ENCODE data around the gene NXF1.
"Not testable (repeated sequence)": the region's sequence is repeated elsewhere in the genome, so short reads cannot be mapped to it uniquely, and the experiment has no call there.

NXF1 gene

DNA sequence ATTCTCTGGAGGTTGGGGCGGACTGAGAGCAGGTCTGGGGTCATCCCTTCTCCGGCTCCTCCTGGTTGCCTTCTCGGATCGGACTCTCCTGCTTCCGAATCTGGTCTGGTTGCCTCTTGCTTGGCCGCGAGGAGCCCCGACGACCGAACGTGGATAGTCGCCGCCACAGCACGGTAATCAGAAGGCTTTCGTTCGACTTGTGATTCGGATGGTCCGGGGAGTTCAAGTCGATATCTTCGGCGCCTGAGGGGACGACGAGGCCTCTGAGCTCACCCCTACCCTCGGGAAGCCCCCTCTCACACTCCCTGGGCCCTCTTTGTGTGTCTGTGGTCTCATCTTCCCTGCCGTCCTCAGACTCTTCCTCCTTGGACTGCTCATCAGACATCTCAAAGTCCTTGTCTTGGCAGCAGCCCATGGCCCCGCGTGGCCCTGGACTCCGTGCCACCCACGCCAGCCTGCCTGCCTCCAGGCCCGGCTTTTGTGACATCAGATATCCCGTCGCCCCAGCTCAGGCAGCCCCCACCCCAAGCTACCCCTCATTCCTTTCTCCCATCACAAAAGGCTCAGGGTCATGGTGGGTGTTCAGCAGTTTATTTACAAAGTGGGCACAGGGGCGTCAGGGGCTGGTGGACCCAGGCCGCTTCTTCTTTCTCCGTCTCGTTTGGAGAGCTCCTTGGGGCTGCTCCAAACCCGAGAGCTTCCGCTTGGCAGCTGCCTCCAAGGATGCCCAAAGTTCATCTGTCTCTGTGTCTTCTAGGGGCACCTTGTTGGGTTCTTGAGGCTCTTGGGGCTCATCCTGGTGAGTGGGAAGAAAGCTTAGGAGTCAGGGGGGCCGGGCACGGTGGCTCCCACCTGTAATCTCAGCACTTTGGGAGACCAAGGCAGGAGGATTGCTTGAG, 27.3 kb upstream of the NXF1 start, which contains the start of gene TEX54:
Gene TEX54 (minus strand): TSS at position 506 of the 899 bp plus-strand sequence.
- DNase-seq, result peak in 1 of 2 experiments; percentile 81

GRCh38 chr11:62831520-62832335, 26.5 kb upstream of the NXF1 start, which contains the start of gene STX5:
TSS of gene STX5 (minus strand) at chr11:62832051. CDS start at chr11:62831243, 808 bp downstream.
- DNase-seq, result peak; percentile 97

- peak; percentile 58 to 71 for DNase-seq
These were observed 25.8 kb upstream of the NXF1 start for GRCh38 chr11:62830904-62831519.

GRCh38 chr11:62828130-62828529, 22.9 kb upstream of the NXF1 start:
- not testable (repeated sequence) for DNase-seq

GRCh38 chr11:62823677-62824076, 18.4 kb upstream of the NXF1 start:
- DNase-seq, result no peak

DNA sequence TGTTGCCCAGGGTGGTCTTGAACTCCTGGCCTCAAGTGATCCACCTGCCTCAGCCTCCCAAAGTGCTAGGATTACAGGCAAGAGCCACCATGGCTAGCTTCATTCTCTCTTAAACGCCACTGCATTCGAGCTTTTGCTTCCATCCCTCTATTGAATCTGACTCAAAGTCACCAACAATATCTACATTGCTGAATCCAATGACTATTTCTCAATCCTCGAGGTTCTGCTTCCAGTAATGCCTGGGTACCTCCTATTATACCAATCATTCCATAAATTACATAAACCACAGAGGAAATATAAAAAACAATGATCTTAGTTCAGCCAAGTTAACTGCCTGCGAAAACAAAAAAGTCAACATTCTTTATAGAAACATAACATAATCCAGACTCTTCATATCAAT, 11.9 kb upstream of the NXF1 start:
- no peak for DNase-seq

DNA sequence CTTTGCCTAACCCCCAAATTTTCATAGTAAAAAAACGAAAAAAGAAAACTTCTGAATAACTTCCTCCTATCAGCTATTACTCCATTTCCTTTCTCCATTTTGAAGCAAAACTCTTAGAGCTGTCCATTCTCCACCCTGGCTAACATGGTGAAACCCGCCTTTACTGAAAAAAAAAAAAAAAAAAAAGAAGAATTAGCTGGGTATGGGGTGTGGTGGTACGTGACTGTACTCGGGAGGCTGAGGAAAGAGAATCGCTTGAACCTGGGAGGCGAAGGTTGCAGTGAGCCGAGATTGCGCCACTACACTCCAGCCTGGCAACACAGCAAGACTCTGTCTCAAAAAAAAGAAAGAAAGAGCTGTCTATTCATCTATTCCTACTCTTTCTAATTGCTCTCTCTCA, 11.3 kb upstream of the NXF1 start:
- no peak for DNase-seq

DNA sequence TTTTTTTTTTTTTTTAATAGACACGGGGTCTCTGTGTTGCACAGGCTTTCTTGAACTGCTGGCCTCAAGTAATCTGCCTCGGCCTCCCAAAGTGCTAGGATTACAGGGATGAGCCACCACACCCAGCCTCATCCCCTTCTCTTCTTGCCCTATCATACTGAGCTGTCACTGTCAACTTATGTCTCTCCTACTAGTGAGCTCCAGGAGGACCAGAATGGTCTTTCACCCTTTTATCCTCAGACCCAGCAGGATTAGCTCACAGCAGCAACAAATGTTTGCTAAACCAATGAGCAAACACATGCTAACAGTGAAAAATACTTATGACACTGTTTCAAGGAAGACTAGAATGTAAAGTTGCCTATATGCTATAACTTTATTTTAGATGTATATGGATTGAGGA, 6.4 kb upstream of the NXF1 start:
- no peak for DNase-seq

DNA sequence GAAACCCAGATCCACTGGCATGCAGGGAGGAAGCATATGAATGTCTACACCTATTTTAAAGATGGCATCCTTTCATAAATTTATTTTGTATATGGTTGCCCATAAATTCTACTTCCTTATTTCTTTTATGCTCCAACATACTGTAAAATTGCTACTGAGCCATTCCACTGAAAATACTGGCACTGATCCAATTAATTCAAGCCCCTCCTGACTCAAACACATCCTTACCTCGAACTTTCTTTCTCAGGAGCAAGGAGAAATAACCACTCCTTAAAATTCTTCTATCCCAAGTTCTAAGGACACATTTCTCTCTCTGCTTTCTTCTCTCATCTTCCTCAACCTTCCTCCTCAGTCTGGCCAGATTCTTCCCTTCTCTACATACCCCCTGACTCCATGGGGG, 5.5 kb upstream of the NXF1 start:
- DNase-seq, result peak in 1 of 2 experiments; percentile 17

DNA sequence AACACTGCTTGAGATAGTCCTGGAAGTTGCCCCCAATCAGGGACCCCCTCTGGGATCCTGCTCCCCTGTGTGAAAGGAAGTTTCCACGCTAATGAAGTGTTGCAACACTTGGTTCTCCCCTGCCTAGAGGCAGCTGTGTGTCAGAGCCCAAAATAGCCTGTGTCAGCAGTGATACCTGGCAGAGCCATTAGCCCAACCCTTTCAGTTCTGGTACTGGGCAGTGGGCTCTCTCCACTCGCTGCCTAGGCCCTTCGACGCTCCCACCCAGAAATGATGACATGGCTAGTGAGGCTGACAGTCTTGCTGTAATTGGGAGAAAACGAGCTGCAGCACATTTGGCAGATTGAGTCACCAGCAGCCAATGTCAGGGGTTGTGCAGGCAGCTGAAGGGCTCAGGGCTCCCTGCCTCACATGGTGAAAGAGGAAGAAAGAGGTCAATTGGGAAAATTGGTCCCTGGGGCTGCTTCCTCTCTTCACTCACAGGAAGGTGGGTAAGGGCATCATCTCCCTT, 1.4 kb upstream of the NXF1 start:
- DNase-seq, result peak; percentile 70 to 80

DNA sequence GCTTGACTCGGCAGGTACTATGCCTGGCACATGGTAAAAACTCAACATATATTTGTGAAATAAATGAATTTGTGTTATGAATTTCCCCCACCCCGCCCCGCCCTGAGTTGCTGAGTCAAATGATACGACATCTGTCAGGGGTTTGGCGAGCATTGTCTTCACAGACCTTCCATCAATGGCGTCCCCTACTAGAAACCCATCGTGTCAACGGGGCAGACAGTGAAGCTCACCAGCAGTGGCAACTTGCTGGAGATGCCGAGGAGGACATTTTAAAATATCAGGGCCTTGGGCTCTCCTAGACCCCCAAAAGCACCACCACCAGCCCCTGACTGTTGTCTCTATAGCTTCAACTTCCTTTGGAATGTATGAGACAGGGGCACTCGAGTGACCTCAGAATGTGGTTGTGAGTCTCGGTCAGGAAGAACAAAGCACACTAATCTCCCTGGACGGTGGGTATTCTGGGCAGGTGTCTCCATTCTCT, 761 bp upstream of the NXF1 start:
- peak in 1 of 2 experiments; percentile 37 for DNase-seq

- DNase-seq, result peak in 1 of 2 experiments; percentile 38
These were observed 747 bp downstream of the NXF1 start for GRCh38 chr11:62804310-62805075.

DNA sequence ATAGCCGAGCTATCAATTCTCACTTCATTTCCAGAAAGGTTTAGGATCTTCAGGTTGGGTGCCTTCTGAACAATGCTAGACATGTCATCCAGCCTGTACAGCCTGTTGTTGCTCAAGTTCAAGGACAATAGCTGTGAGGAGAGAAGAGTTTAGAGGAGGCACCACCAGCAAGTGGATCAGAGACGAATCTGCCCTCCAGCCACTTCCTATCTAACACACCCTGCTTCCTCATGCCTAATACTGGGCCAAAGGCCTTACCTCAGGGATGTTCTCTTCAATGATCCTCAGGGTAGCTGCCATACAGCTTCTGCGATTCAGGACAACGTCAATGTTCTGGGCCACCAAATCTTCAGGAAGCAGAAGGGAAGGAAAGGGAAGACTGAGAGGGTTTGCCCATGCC, 4.2 kb downstream of the NXF1 start:
- no peak for DNase-seq

GRCh38 chr11:62799486-62799885, 5.8 kb downstream of the NXF1 start:
- no peak for DNase-seq

DNA sequence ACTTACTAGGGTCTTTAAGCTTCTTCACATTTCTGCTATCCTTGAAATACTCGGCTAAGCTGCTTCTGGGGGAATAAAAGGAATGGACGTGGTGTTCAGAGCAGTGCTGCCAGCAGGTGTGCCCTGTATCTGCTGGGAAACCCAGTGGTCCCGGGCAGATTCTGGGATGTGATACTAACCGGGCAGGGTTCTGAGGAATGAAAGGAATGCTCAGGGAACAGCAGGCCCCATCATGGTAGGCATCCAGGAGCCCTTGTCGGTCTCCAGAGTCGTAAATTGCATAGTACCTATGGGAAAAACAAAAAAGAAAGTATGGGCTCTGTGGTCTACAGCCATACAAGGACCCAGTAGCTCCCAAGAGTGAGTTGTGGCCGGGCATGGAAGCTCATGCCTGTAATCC, 9.0 kb downstream of the NXF1 start:
- DNase-seq, result no peak

DNA sequence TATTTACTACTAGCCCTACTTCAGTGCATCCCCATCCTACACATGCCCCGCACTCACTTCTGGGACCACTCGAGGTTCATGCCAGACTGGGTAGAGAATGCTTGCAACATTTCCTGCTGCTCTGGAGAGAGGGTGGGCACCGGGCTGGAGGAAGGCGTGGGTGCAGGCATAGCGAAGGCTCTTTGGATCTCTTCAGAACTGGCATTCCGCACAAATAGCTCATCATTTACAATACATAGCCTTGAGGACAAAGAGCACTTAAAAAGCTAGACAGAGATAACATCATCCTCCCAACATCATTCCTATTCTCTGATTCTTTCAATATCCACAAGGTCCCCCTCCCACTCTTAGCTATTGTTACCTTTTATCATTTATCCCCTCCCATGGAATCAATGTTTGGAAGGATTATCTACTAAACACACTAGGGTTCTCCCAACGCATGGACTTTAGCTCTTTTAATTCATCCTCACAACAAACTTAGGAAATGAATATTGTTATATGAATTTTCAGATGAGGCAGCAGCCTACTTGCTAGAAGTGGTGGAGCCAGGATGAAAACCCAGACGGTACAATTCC, 11.0 kb downstream of the NXF1 start:
- DNase-seq, result no peak

GRCh38 chr11:62792202-62792575, 13.1 kb downstream of the NXF1 start:
- DNase-seq, result no peak

GRCh38 chr11:62791501-62792201, 13.6 kb downstream of the NXF1 start, which contains the start of gene TMEM223:
TSS of gene TMEM223 (minus strand) at chr11:62792006. CDS start at chr11:62791994, 12 bp downstream.
- peak; percentile 83 to 85 for DNase-seq

GRCh38 chr11:62789576-62789975, 15.7 kb downstream of the NXF1 start:
- no peak for DNase-seq

DNA sequence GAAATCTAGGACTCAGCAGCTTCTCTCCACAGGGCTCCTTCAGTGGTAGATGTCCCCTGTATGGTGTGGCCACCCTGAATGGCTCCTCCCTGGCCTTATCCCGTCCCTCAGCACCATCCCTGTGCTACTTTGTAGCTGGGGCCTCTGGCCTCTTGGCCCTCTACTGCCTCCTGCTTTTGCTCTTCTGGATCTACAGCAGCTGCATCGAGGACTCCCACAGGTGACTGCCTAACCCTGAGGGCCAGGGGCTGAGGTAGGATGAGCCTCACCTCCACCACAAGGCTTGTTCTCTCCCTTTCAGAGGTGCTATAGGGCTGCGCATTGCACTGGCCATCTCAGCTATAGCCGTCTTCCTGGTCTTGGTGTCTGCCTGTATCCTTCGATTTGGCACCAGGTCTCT, 16.2 kb downstream of the NXF1 start:
- DNase-seq, result no peak

All from Kasumi-1 (cell line).